H1 (cell line): Measurements from ENCODE around the gene APOL2. TPM values are rescaled to one million over a fixed set of nuclear protein-coding genes. Genes with fewer than 3 reads are reported as not detected.

Experiments used
- CTCF ChIA-PET: fragments of 300-600 bp; sonication (Branson Sonifier 250); formaldehyde crosslinking; loops from one replicate; lab custom pipeline; 2021; ENCODE audit not compliant: partially characterized antibody; lab: Charles Lee
- POLR2A ChIA-PET: fragments of 300-600 bp; sonication (Branson Sonifier 250); formaldehyde crosslinking; loops from one replicate; lab custom pipeline; 2021; ENCODE audit warnings: inconsistent platforms; ENCODE audit not compliant: partially characterized antibody; lab: Charles Lee
- DNase-seq, 2 experiments: peaks; one replicate each; pipeline versions ENCODE4 v3.0.0 to v3.0.0-alpha.2; 2010 to 2022; ENCODE audit warnings: low spot score in 2 of 2, low read depth in 1 of 2, mixed read lengths in 1 of 2
- FAIRE-seq: peaks from 2 replicates; lab custom pipeline; 2011; peaks lifted over from hg19 to GRCh38; lab: Jason Lieb, UNC
- H2AFZ ChIP-seq: 2 replicates; pipeline ENCODE4 v1.8.1; 2012; ENCODE audit warnings: low read length, inconsistent platforms
- H2AK5ac ChIP-seq: 2 replicates; pipeline ENCODE4 v1.6.1; 2013; ENCODE audit warnings: low read depth, low read length
- H2BK120ac ChIP-seq: replicated peaks from 2 replicates; pipeline ENCODE3; 2013; ENCODE audit warnings: low read depth, low read length, inconsistent platforms
- H2BK12ac ChIP-seq: 2 replicates; pipeline ENCODE4 v1.6.1; 2013; ENCODE audit warnings: low read depth, low read length
- H2BK15ac ChIP-seq: 2 replicates; pipeline ENCODE4 v1.6.1; 2013; ENCODE audit warnings: low read length
- H2BK20ac ChIP-seq: 2 replicates; pipeline ENCODE4 v1.6.1; 2013; ENCODE audit warnings: low read length
- H2BK5ac ChIP-seq: 2 replicates; pipeline ENCODE4 v1.6.1; 2013; ENCODE audit warnings: low read depth, low read length
- H3K14ac ChIP-seq: 2 replicates; pipeline ENCODE4 v1.6.1; 2013; ENCODE audit warnings: inconsistent platforms; ENCODE audit not compliant: insufficient read length
- H3K18ac ChIP-seq: 2 replicates; pipeline ENCODE4 v1.6.1; 2013; ENCODE audit warnings: low read length; ENCODE audit errors: extremely low read depth
- H3K23ac ChIP-seq: 2 replicates; pipeline ENCODE4 v1.6.1; 2013; ENCODE audit warnings: inconsistent platforms; ENCODE audit not compliant: insufficient read length
- H3K23me2 ChIP-seq: 2 replicates; pipeline ENCODE4 v1.6.1; 2013; ENCODE audit warnings: low read depth, low read length
- H3K27ac ChIP-seq: 2 replicates; pipeline ENCODE4 v1.6.1; 2011; ENCODE audit warnings: low read depth, low read length, inconsistent platforms
- H3K27me3 ChIP-seq, 4 experiments: replicated peaks in 1 of 4; 1 replicate in 1 of 4; 2 replicates in 3 of 4; pipeline versions ENCODE4 v1.6.1 to v1.8.1; 2011 to 2013; ENCODE audit warnings: low read length in 3 of 4, mild to moderate bottlenecking in 3 of 4, inconsistent platforms in 2 of 4, mixed read lengths in 2 of 4, moderate library complexity in 1 of 4; ENCODE audit not compliant: control insufficient read depth in 3 of 4, insufficient read depth in 3 of 4; ENCODE audit errors: extremely low read depth in 1 of 4
- H3K36me3 ChIP-seq, 4 experiments: 2 replicates each; pipeline versions ENCODE4 v1.6.1 to v1.8.1; 2011 to 2013; ENCODE audit warnings: mild to moderate bottlenecking in 4 of 4, low read length in 3 of 4, moderate library complexity in 2 of 4, control low read depth in 1 of 4, inconsistent platforms in 1 of 4; ENCODE audit not compliant: insufficient read depth in 4 of 4, control insufficient read depth in 2 of 4
- H3K4ac ChIP-seq: replicated peaks from 2 replicates; pipeline ENCODE3; 2013; ENCODE audit warnings: low read length, low read depth, mixed read lengths, inconsistent platforms; ENCODE audit not compliant: insufficient read length
- H3K4me1 ChIP-seq, 4 experiments: replicated peaks in 1 of 4; 1 replicate in 1 of 4; 2 replicates in 3 of 4; pipeline versions ENCODE4 v1.6.1 to v1.8.1; 2011 to 2013; ENCODE audit warnings: low read length in 3 of 4, inconsistent platforms in 2 of 4, mixed read lengths in 1 of 4; ENCODE audit not compliant: insufficient read depth in 4 of 4, control insufficient read depth in 3 of 4
- H3K4me2 ChIP-seq, 2 experiments: 2 replicates each; pipeline versions ENCODE4 v1.6.1 to v1.8.1; 2011 to 2013; ENCODE audit warnings: low read depth in 2 of 2, low read length in 2 of 2, control low read depth in 1 of 2, inconsistent platforms in 1 of 2, mild to moderate bottlenecking in 1 of 2; ENCODE audit not compliant: insufficient read depth in 1 of 2
- H3K4me3 ChIP-seq, 4 experiments: fragments of 200-600, 300-600 bp in 1 of 4; sonication (generic), shearing (Covaris generic), sonication (Bioruptor Twin) in 1 of 4; 2 replicates each; pipeline versions ENCODE4 v1.5.1 to v1.8.1; 2011 to 2016; ENCODE audit warnings: low read length in 4 of 4, low read depth in 3 of 4, control low read depth in 2 of 4, inconsistent platforms in 2 of 4, mild to moderate bottlenecking in 2 of 4, mixed read lengths in 1 of 4, moderate library complexity in 1 of 4; ENCODE audit not compliant: insufficient read depth in 2 of 4; ENCODE audit errors: extremely low read depth in 1 of 4
- H3K56ac ChIP-seq: replicated peaks from 2 replicates; pipeline ENCODE3; 2013; ENCODE audit warnings: low read depth, mild to moderate bottlenecking, mixed read lengths, low read length, inconsistent platforms; ENCODE audit not compliant: insufficient read length
- H3K79me1 ChIP-seq: 2 replicates; pipeline ENCODE4 v1.6.1; 2013; ENCODE audit warnings: low read depth, low read length, control low read depth
- H3K79me2 ChIP-seq, 2 experiments: 2 replicates each; pipeline versions ENCODE4 v1.6.1 to v1.8.1; 2012 to 2013; ENCODE audit warnings: low read length in 2 of 2, mild to moderate bottlenecking in 2 of 2, inconsistent platforms in 1 of 2; ENCODE audit not compliant: insufficient read depth in 2 of 2, control insufficient read depth in 1 of 2
- H3K9ac ChIP-seq, 4 experiments: replicated peaks in 1 of 4; 1 replicate in 1 of 4; 2 replicates in 3 of 4; pipeline versions ENCODE4 v1.6.1 to v1.8.1; 2011 to 2013; ENCODE audit warnings: low read depth in 3 of 4, low read length in 3 of 4, control low read depth in 2 of 4, mild to moderate bottlenecking in 2 of 4, moderate library complexity in 2 of 4, inconsistent platforms in 1 of 4; ENCODE audit errors: extremely low read depth in 1 of 4
- H3K9me3 ChIP-seq, 2 experiments: 2 replicates each; pipeline versions ENCODE4 v1.6.1 to v1.8.1; 2012 to 2013; ENCODE audit warnings: mild to moderate bottlenecking in 2 of 2, moderate library complexity in 2 of 2, control low read depth in 1 of 2, inconsistent platforms in 1 of 2, low read depth in 1 of 2, low read length in 1 of 2, mixed read lengths in 1 of 2; ENCODE audit not compliant: insufficient read depth in 2 of 2
- H4K20me1 ChIP-seq, 2 experiments: replicated peaks in 1 of 2; 2 replicates each; pipeline versions ENCODE3 to v1.8.1; 2011 to 2013; ENCODE audit warnings: inconsistent platforms in 2 of 2, low read length in 2 of 2, mild to moderate bottlenecking in 1 of 2; ENCODE audit not compliant: insufficient read depth in 2 of 2, control insufficient read depth in 1 of 2
- H4K5ac ChIP-seq: 2 replicates; pipeline ENCODE4 v1.6.1; 2013; ENCODE audit warnings: low read length, low read depth, mixed read lengths, inconsistent platforms; ENCODE audit not compliant: insufficient read length
- H4K8ac ChIP-seq: 2 replicates; pipeline ENCODE4 v1.8.0; 2013; ENCODE audit warnings: mild to moderate bottlenecking, moderate library complexity, low read length, inconsistent platforms; ENCODE audit not compliant: insufficient read depth; ENCODE audit errors: extremely low read depth
- H4K91ac ChIP-seq: replicated peaks from 2 replicates; pipeline ENCODE3; 2013; ENCODE audit warnings: low read length, mixed read lengths, inconsistent platforms; ENCODE audit not compliant: insufficient read length
- ATF2 ChIP-seq: IDR thresholded peaks from 2 replicates; pipeline ENCODE4 v1.6.1; 2012; ENCODE audit warnings: low read length, inconsistent platforms
- ATF3 ChIP-seq: IDR thresholded peaks from 2 replicates; pipeline ENCODE4 v1.6.1; 2011; ENCODE audit warnings: low read depth, mild to moderate bottlenecking, low read length; ENCODE audit not compliant: insufficient read depth
- EGR1 ChIP-seq: IDR thresholded peaks from 2 replicates; pipeline ENCODE4 v1.6.1; 2011; ENCODE audit warnings: low read depth, low read length, borderline replicate concordance
- HDAC6 ChIP-seq: IDR thresholded peaks from one replicate; pipeline ENCODE4 v1.7.1; 2012; ENCODE audit warnings: low read depth, mild to moderate bottlenecking, inconsistent platforms, low read length, moderate library complexity
- KDM5A ChIP-seq: fragments of 200-600 bp; IDR thresholded peaks from 2 replicates; pipeline ENCODE4 v1.7.1; 2012; ENCODE audit warnings: mild to moderate bottlenecking, low read length, inconsistent platforms, mixed read lengths
- RFX5 ChIP-seq: IDR thresholded peaks from 2 replicates; pipeline ENCODE4 v1.6.1; 2011; ENCODE audit warnings: low read depth, low read length, improper control_type of control experiment, borderline replicate concordance
- SP2 ChIP-seq: IDR thresholded peaks from 2 replicates; pipeline ENCODE4 v1.6.1; 2012; ENCODE audit warnings: mild to moderate bottlenecking, low read length, inconsistent platforms
- SRF ChIP-seq: IDR thresholded peaks from 2 replicates; pipeline ENCODE4 v1.6.1; 2011; ENCODE audit warnings: mild to moderate bottlenecking, low read depth, low read length, moderate library complexity
- SUZ12 ChIP-seq: fragments of 200-600 bp; sonication (generic); IDR thresholded peaks from 2 replicates; pipeline ENCODE4 v1.6.1; 2012; ENCODE audit warnings: mild to moderate bottlenecking, inconsistent platforms, low read length, moderate library complexity, mixed read lengths
- TAF1 ChIP-seq: IDR thresholded peaks from 2 replicates; pipeline ENCODE4 v1.6.1; 2011; ENCODE audit warnings: mild to moderate bottlenecking, low read depth, low read length
- WGBS, 2 experiments: shearing (Covaris generic) in 1 of 2; methylation state at CpG; one replicate each; pipeline versions ENCODE4 v1.1.6 to v1.1.7; 2013 to 2015; ENCODE audit warnings: low lambda C conversion rate in 2 of 2, mixed read lengths in 2 of 2, inconsistent platforms in 1 of 2, low coverage in 1 of 2, missing lambda C conversion rate in 1 of 2; ENCODE audit not compliant: insufficient replicate concordance in 2 of 2, insufficient coverage in 1 of 2, insufficient read length in 1 of 2; ENCODE audit errors: extremely low coverage in 1 of 2, missing lambda C conversion rate in 1 of 2; 5-methylcytosine and 5-hydroxymethylcytosine counted together
- polyA plus RNA-seq, 7 experiments: library from polyadenylated mRNA; depleted of rRNA in 3 of 7; stranded (reverse) in 5 of 7; unstranded in 2 of 7; fragments of >200 nt in 5 of 7; fragments of 200-250 nt in 2 of 7; gene quantifications; 1 replicate in 5 of 7; 2 replicates in 1 of 7; 4 replicates in 1 of 7; pipeline versions ENCODE4 v1.2.1 to v1.2.3, GENCODE V29; 2011 to 2013; ENCODE audit warnings: missing spikeins in 2 of 7, mixed read lengths in 2 of 7
- total RNA-seq: library from RNA; stranded (reverse); fragmentation: NEBNext Ultra II Directional; extraction: Animal tissue kit (Norgen Biotek cat#: 25700); gene quantifications from 2 replicates; pipeline ENCODE4 v1.2.1, GENCODE V29; 2021
- TF ChIP-seq, protein P1 (sequence below): IDR thresholded peaks from 2 replicates; pipeline ENCODE4 v1.6.1; 2011; ENCODE audit warnings: low read length, improper control_type of control experiment

APOL2 gene
- total and polyA plus RNA-seq, 2 of the 8 experiments (the other 6 are each of a cell fraction or from before 2014, with no cell fraction given), result 8.1 to 11.0 TPM

DNA sequence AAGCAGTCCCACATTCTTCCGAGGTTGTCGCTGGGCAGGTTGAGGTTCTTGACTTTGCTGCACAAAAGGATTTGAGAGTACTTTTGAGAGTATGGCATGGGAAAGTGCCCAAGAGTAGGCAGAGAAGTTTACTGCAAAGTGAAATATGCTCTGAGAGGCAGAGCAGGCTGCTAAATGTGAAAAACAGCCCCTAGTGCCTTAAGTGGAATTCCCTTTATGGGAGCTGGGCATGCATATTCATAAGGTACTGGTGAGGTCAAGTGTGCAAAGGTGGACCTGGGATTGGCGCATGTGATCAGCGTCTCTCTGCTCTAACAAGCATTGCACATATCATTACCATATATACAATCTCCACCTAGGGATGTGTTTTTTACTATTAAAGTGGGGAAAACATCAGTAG, 25.7 kb downstream of the APOL2 start:
- Histone ChIP-seq H3K4me2 (no peak overlapping the region), H2BK120ac (no peak overlapping the region), H3K27me3 (no peaks in the 10 kb centered on the region; a peak in 2 of 7 replicates), H4K8ac (no peak overlapping the region), H3K79me2 (no peaks in the 10 kb centered on the region), H2AK5ac (no peak overlapping the region), H4K91ac (no peak overlapping the region), H2BK15ac (no peak overlapping the region), H3K14ac (no peak overlapping the region), H3K4me1 (no peaks in the 10 kb centered on the region), H3K23ac (no peak overlapping the region), H3K56ac (no peak overlapping the region), H2BK12ac (no peak overlapping the region), H3K4me3 (no peak overlapping the region), H3K4ac (no peak overlapping the region), H2BK20ac (no peak overlapping the region), H3K79me1 (no peaks in the 10 kb centered on the region), H3K9ac (no peak overlapping the region), H3K36me3 (no peaks in the 10 kb centered on the region), H4K20me1 (no peaks in the 10 kb centered on the region), H2BK5ac (no peak overlapping the region), H3K9me3 (peaks cover 0 to 4% of the 10 kb centered on the region in 2 experiments; a peak in 1 of 4 replicates), H3K18ac (no peak overlapping the region), H2AFZ (no peak overlapping the region), H3K23me2 (no peaks in the 10 kb centered on the region), H3K27ac (no peak overlapping the region), H4K5ac (no peak overlapping the region)
- CTCF ChIA-PET, result interaction anchor here (1.1 to 1.9 kb wide), 3 partner anchors 12 to 26 kb away, joined by 3 to 7 read pairs (median 3); partner anchors contain the start of genes APOL2 and APOL4
- POLR2A ChIA-PET, result interaction anchor here (1.0 kb wide), 1 partner anchor 24 kb away, joined by 3 read pairs; no protein-coding TSS in a partner anchor
- DNase-seq (no peak), FAIRE-seq (peak; percentile 57)
- WGBS, 2 experiments, result 88% methylated on average over 4 of the region's 4 CpGs; no CpG with 5 or more reads in 1 of the 2 experiments
- TF ChIP-seq, protein P1, sequence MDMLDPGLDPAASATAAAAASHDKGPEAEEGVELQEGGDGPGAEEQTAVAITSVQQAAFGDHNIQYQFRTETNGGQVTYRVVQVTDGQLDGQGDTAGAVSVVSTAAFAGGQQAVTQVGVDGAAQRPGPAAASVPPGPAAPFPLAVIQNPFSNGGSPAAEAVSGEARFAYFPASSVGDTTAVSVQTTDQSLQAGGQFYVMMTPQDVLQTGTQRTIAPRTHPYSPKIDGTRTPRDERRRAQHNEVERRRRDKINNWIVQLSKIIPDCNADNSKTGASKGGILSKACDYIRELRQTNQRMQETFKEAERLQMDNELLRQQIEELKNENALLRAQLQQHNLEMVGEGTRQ, result no peak
- TF ChIP-seq ATF2, result no peak
- no peak for TF ChIP-seq ATF3
- TF ChIP-seq KDM5A, result no peak
- no peak for TF ChIP-seq HDAC6
- TF ChIP-seq SRF, result no peak
- TF ChIP-seq SP2, result no peak
- no peak for TF ChIP-seq RFX5
- no peak for TF ChIP-seq TAF1
- no peak for TF ChIP-seq EGR1
- TF ChIP-seq SUZ12, result no peak
